Stimulated activated memory B cell treated with anti-CD40 and anti-IgM and Interleukin-4, amounts not matched to agents 10 μg/mL and 1 μg/mL and 100 μg/mL, for 72 hours (primary cell): Measurements from ENCODE around the gene DRD2.

Experiments
- ATAC-seq: fragments of 150-1000 bp; cut with Tn5 transposase; 2 replicates; pipeline ENCODE4 v1.10.0; 2021
- H3K27ac Mint-ChIP-seq: one replicate; pipeline ENCODE4 v1.8.0; 2022; ENCODE audit warnings: mild to moderate bottlenecking, mixed read lengths
- H3K27me3 Mint-ChIP-seq: one replicate; pipeline ENCODE4 v1.8.0; 2022; ENCODE audit warnings: mixed read lengths
- H3K36me3 Mint-ChIP-seq: one replicate; pipeline ENCODE4 v1.8.0; 2022; ENCODE audit warnings: mixed read lengths
- H3K4me1 Mint-ChIP-seq: one replicate; pipeline ENCODE4 v1.8.0; 2022; ENCODE audit warnings: mixed read lengths
- H3K4me3 Mint-ChIP-seq: one replicate; pipeline ENCODE4 v1.8.0; 2022; ENCODE audit warnings: mild to moderate bottlenecking, moderate library complexity, mixed read lengths
- H3K9me3 Mint-ChIP-seq: one replicate; pipeline ENCODE4 v1.8.0; 2022; ENCODE audit warnings: mixed read lengths

Gene DRD2

DNA sequence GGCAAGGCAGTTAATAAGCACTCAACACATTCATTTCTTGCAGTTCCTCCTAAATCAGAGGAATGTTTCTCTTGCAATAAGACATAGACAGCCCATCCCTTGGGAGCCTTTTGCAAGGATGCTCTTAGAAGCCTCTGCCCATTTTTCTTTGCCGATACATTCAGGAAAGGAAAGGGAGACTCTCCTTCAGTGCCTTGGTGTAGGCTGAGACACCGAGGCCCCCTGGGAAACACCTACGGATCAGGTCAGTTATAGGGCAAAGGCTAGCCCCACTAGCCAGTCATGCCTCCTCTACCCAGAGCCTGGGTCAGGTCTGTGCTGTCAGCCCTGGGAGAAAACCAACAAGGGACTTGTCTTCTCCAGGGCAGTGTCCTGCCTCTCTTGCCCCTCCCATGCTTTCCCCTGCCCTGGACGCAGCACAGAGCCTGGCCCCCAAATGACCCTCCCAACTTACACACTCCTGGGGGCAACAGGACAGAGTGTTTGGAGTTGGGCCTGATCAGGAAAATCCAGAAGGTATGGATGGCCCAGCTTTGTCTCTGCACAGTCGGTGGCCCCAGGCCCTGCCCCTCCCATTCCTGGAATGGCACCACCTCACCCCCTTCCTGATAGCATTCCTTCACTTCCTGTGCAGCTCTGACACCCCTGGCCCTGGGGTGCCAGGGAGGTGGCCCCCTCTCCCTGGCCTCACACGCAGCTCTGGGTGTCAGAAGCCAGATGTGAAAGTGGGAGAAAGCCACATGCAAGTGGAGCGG, 69.3 kb downstream of the DRD2 start:
- no peak for ATAC-seq
- Mint-ChIP-seq H3K9me3 (no peaks in the 10 kb centered on the region), H3K4me1 (no peaks in the 10 kb centered on the region), H3K4me3 (no peak overlapping the region), H3K27me3 (peaks cover 24% of the 10 kb centered on the region), H3K27ac (no peak overlapping the region), H3K36me3 (no peaks in the 10 kb centered on the region)

DNA sequence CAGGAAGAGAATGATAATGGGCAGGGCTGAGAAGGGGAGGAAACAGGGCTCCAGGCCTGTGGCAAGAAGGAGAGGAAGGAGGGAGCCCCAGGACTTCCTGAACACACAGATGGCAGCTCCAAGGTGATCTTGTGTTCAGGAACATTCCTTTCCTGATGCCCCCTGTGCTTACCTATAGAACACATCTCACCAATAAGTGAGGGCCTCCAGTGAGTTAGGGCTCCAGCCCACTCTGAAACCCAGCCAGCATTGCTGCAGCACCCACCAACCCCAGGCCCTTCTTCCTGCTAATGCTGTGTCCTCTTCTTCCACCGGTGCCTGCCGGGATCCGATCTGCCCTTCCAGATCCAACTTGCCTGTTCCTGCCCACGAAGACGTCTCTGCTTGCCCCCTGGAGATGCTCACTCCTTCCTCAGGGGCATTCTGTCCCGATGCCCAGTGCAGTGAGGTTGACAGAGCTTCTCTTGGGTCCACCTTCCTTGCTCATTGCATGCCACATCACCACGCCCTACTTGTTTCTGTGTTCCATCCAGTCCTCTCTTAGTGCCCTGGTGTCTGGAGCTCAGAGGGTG, 70.3 kb downstream of the DRD2 start:
- H3K4me3 Mint-ChIP-seq, result no peak overlapping the region
- H3K27ac Mint-ChIP-seq, result no peak overlapping the region
- H3K9me3 Mint-ChIP-seq, result no peaks in the 10 kb centered on the region
- no peaks in the 10 kb centered on the region for H3K4me1 Mint-ChIP-seq
- no peak for ATAC-seq
- H3K27me3 Mint-ChIP-seq, result peaks cover 23% of the 10 kb centered on the region
- no peaks in the 10 kb centered on the region for H3K36me3 Mint-ChIP-seq

DNA sequence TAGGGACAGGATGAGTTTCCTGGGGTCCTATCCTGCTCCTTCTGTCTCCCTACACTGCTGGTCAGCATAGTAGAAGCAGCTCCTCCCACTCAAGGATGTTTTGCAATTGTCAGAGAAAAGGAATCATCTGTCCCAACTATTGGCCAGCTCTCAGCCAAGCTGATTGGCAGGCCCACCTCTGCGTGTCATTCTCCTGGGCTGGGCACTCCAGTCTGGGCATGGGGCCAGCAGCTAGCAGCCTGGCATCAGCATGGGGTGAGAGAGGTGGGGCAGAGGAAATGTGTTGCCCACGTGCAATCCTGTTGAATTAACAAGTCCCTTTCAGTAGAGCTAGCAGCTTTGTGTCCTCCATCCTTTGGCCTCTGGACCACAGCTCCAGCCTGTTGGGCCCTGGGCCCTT, 73.5 kb downstream of the DRD2 start:
- no peak for ATAC-seq
- no peaks in the 10 kb centered on the region for H3K36me3 Mint-ChIP-seq
- no peaks in the 10 kb centered on the region for H3K9me3 Mint-ChIP-seq
- peaks cover 6% of the 10 kb centered on the region for H3K27me3 Mint-ChIP-seq
- no peak overlapping the region for H3K4me3 Mint-ChIP-seq
- no peak overlapping the region for H3K27ac Mint-ChIP-seq
- no peaks in the 10 kb centered on the region for H3K4me1 Mint-ChIP-seq

DNA sequence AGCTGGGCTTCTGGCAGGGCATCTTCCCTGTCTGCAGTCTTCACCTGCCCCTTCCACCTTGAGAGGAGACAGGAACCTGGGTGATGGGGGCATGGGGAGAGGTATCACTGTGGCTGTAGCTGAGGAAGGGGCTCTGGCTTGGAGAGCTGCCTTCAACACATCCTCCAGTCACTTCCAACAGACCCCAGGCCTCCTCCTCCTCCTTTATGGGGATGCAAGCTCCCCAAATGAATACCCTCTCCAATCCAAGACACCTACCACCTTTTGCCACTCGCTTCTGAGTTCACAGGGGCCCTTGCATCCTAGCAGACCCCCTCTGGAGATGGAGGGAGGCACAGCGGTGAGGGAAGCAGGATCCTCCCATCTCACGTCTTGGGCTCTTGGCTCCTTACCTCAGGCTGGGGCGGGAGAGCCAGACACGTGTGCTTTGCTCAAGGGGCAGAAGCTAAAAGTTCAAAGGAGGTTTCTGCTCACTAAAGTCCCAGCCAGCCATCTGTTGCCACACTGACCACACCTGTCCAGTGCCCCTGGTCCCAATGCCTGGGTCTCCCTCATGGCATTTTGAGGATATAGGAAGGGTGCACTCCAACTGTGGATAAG, 74.5 kb downstream of the DRD2 start:
- Mint-ChIP-seq H3K4me1 (no peaks in the 10 kb centered on the region), H3K27ac (no peak overlapping the region), H3K9me3 (no peaks in the 10 kb centered on the region), H3K4me3 (no peak overlapping the region), H3K27me3 (no peaks in the 10 kb centered on the region), H3K36me3 (no peaks in the 10 kb centered on the region)
- ATAC-seq, result no peak

DNA sequence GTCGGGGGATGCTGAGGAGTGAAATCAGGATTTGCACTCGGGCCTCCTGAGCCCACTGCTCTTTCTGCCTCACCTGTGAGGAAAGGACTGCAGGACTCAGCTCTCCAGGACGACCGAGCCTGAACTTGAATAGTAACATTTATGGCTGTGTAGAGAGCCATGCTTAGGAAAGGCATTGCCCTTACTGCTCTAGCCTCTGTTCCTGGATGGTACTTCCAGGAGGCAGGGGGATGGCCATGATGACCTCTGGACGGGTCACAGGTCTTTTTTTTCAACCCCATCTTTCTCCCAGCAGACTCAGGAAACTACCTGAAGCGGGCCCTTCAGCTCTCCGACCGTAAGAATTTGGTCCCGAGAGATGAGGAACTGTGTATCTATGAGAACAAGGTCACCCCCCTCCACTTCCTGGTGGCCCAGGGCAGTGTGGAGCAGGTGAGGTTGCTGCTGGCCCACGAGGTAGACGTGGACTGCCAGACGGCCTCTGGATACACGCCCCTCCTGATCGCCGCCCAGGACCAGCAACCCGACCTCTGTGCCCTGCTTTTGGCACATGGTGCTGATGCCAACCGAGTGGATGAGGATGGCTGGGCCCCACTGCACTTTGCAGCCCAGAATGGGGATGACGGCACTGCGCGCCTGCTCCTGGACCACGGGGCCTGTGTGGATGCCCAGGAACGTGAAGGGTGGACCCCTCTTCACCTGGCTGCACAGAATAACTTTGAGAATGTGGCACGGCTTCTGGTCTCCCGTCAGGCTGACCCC, 76.3 kb downstream of the DRD2 start:
- no peak overlapping the region for H3K4me3 Mint-ChIP-seq
- no peaks in the 10 kb centered on the region for H3K9me3 Mint-ChIP-seq
- H3K36me3 Mint-ChIP-seq, result no peaks in the 10 kb centered on the region
- no peaks in the 10 kb centered on the region for H3K4me1 Mint-ChIP-seq
- H3K27me3 Mint-ChIP-seq, result no peaks in the 10 kb centered on the region
- H3K27ac Mint-ChIP-seq, result no peak overlapping the region
- ATAC-seq, result no peak

DNA sequence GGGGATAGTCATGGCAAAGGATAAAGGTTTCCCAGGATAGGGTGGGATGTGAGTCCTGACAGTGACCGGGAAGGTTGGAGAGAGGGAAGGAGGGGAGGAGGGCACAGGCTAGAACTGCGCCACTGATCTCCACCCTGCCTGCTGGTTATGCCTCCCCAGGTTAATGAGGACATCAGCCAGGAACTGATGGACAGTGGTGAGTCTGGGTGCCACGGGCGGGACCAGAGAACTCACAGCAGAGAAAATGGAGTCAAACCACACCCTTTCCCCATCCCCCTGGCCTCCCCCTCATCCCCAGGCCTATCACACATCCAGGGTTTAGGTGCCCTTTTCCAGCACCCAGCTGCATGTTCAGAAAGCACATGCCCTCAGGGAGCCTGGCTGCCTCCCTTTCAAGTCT, 77.4 kb downstream of the DRD2 start:
- no peak overlapping the region for H3K4me3 Mint-ChIP-seq
- H3K9me3 Mint-ChIP-seq, result no peaks in the 10 kb centered on the region
- no peaks in the 10 kb centered on the region for H3K36me3 Mint-ChIP-seq
- no peak overlapping the region for H3K27ac Mint-ChIP-seq
- H3K4me1 Mint-ChIP-seq, result no peaks in the 10 kb centered on the region
- H3K27me3 Mint-ChIP-seq, result no peaks in the 10 kb centered on the region
- ATAC-seq, result no peak

DNA sequence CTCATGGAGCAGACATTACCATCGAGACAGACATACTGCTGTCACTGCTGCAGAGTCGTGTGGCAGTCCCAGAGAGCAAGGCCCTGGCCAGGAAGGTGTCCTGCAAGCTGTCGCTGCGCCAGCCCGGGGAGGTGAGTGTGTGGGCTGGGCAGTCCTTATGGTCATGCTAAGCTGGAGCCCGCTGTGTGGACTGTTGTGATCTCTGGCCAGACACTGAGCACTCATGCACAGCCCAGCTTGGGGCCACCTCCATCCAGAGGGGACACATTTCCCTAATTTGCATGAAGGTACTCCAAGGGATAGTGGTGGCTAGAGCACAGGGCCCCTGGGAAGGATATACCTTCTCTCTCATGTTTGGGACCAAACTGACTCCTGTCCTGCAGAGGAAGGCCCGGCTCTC, 78.0 kb downstream of the DRD2 start:
- Mint-ChIP-seq H3K9me3 (no peaks in the 10 kb centered on the region), H3K27ac (no peak overlapping the region), H3K27me3 (no peaks in the 10 kb centered on the region), H3K4me3 (no peak overlapping the region), H3K36me3 (no peaks in the 10 kb centered on the region), H3K4me1 (no peaks in the 10 kb centered on the region)
- no peak for ATAC-seq

DNA sequence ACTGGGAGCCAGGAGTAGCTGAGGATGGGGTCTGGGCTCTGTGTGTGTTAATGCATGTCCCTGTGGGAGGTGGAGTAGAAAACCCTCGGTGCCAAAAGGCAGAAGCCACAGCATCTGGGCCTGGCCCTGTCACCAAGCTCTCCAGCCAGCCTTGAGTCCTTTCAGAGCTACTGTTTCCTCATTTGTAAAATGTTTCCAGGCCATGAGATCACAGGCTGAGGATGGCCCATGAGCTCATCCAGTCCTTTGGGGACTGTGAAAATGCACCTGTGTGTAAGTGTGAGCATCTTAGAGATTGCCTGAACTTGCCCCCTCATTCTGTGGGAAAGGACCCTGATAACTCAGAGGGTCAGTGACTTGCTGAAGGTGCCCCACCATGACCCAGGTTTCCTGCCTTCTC, 78.5 kb downstream of the DRD2 start:
- Mint-ChIP-seq H3K27me3 (no peaks in the 10 kb centered on the region), H3K27ac (no peak overlapping the region), H3K4me1 (no peaks in the 10 kb centered on the region), H3K4me3 (no peak overlapping the region), H3K9me3 (no peaks in the 10 kb centered on the region), H3K36me3 (no peaks in the 10 kb centered on the region)
- no peak for ATAC-seq

DNA sequence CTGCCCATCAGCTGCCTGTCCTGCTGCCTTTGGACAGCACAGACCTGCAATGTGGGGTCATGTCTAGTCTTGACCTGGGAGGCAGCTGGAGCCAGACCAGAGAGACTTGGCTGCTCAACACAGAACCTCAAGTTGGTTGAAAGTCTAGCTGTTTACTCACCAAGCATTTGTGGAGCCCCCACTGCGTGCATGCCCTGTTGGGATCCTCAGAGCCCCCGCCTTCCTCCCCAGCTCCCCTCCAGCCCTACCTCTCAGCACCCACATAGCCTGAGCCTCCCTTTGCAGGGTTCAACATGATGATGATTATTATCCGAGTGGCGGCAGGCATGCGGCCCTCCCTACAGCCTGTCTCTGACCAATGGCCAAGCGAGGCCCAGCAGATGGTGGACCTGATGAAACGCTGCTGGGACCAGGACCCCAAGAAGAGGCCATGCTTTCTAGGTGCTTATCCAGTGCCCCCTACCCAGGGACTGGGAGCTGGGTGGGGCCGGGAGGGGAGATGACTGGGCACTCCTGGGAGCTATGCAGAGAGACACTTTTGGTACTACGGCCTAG, 79.3 kb downstream of the DRD2 start:
- Mint-ChIP-seq H3K4me3 (no peak overlapping the region), H3K4me1 (no peaks in the 10 kb centered on the region), H3K36me3 (no peaks in the 10 kb centered on the region), H3K27ac (no peak overlapping the region), H3K27me3 (no peaks in the 10 kb centered on the region), H3K9me3 (no peaks in the 10 kb centered on the region)
- no peak for ATAC-seq

DNA sequence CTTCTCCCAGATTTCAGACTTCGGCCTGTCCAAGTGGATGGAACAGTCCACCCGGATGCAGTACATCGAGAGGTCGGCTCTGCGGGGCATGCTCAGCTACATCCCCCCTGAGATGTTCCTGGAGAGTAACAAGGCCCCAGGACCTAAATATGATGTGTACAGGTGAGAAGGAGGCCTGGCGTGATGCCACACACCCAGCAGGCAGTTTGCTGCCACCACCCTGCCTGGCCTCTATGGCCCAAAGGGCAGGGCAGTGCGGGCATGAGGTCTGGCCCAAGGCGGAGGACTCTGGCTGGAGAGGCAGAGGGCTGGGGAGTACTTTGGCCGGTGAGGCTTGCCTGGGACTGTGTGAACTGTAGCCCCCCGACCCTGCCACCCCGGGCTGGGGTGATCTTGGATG, 80.3 kb downstream of the DRD2 start:
- no peaks in the 10 kb centered on the region for H3K36me3 Mint-ChIP-seq
- H3K4me1 Mint-ChIP-seq, result no peaks in the 10 kb centered on the region
- no peaks in the 10 kb centered on the region for H3K27me3 Mint-ChIP-seq
- no peaks in the 10 kb centered on the region for H3K9me3 Mint-ChIP-seq
- H3K27ac Mint-ChIP-seq, result no peak overlapping the region
- H3K4me3 Mint-ChIP-seq, result no peak overlapping the region
- ATAC-seq, result no peak

DNA sequence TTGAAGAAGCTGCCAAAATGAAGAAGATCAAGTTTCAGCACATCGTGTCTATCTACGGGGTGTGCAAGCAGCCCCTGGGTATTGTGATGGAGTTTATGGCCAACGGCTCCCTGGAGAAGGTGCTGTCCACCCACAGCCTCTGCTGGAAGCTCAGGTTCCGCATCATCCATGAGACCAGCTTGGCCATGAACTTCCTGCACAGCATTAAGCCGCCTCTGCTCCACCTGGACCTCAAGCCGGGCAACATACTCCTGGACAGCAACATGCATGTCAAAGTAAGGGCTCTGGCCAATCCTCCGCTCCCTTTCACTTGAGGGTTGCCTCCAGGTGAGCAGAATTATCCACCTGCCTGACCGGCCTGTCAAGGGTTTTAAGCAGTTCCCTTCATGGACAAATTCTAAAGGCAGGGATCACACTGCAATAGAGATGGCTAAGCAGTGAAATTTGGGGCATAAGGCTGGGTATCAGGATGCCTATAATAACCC, 81.7 kb downstream of the DRD2 start:
- H3K27me3 Mint-ChIP-seq, result no peaks in the 10 kb centered on the region
- H3K4me3 Mint-ChIP-seq, result no peak overlapping the region
- H3K27ac Mint-ChIP-seq, result no peak overlapping the region
- H3K9me3 Mint-ChIP-seq, result no peaks in the 10 kb centered on the region
- H3K36me3 Mint-ChIP-seq, result no peaks in the 10 kb centered on the region
- no peaks in the 10 kb centered on the region for H3K4me1 Mint-ChIP-seq
- ATAC-seq, result no peak

DNA sequence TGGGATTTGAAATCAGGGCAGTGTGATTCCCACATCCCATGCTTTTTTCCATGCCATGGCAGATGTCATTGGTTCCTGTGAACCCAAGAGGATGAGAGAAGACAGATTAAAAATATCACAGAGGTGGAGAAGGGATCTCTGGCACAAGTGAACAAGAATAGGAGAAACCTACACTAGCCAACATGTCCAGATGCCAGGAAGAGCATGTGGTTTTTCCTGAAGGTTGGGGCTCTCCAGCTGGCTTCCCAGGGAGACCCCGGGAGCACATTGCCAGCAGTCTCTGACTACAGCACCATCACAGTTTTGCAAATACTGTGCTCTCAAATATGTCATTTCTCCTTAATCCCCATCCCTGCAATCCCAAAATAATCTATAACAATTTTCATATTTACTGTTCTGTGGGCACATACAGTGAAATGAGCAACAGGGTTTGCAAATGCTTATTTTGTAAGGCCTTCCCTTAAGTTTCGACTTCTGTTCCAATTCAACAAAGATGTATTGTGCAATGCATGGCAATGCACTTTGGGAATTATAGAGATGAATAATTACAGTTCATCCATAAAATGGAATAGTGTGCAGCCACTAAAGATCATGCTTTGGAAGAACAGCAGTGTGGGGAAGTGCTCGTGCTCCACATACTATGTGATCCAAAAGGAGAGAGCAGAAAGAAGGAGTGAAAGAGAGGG, 82.8 kb downstream of the DRD2 start:
- Mint-ChIP-seq H3K4me1 (no peaks in the 10 kb centered on the region), H3K9me3 (no peaks in the 10 kb centered on the region), H3K27ac (no peak overlapping the region), H3K27me3 (no peaks in the 10 kb centered on the region), H3K4me3 (no peak overlapping the region), H3K36me3 (no peaks in the 10 kb centered on the region)
- ATAC-seq, result no peak

DNA sequence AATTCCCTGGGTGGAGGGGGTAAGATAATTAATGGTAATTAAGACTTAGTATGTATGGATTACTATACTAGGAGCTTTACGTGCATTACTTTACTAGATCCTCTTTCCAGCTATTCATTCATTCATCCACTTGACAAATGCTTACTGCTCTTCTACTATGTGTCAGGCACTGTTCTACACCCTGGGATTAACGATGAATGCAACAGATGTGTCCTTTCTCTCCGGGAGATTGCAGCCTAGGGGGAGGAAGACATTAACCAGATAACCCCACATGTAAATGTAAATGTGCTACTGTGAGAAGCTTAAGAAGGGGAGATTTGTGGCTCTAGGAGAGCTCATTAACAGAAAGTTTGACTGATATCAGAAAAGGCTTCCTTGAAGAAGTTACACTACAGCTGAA, 85.9 kb downstream of the DRD2 start:
- H3K4me1 Mint-ChIP-seq, result no peaks in the 10 kb centered on the region
- ATAC-seq, result no peak
- no peaks in the 10 kb centered on the region for H3K9me3 Mint-ChIP-seq
- no peaks in the 10 kb centered on the region for H3K27me3 Mint-ChIP-seq
- H3K36me3 Mint-ChIP-seq, result peaks cover 14% of the 10 kb centered on the region
- H3K4me3 Mint-ChIP-seq, result no peak overlapping the region
- H3K27ac Mint-ChIP-seq, result no peak overlapping the region

DNA sequence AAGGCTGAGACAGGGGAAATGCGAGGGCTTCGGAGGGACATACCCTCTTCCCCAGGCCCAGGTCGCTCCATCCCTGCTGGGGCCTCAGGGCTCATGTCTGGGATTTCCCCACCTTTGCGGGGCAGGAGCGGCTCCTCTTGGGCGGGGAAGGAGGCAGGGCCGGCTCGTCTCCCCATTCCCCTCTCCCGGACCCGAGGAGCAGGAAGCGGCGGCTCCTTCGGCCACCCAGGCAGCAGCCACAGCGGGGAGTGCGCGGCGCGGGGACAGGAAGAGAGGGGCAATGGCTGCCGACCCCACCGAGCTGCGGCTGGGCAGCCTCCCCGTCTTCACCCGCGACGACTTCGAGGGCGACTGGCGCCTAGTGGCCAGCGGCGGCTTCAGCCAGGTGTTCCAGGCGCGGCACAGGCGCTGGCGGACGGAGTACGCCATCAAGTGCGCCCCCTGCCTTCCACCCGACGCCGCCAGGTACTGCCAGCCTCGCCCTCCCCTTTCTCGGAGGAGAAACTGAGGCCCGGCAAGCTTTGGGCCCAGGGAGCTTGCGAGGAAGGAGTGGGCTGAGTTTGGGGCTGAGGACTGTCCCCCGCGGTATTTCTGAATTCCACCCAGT, 87.5 kb downstream of the DRD2 start, which contains the start of gene ANKK1:
TSS of gene ANKK1 (plus strand) at position 175 of the 607 bp plus-strand sequence. CDS start at position 281, 106 bp downstream.
- peaks cover 14% of the 10 kb centered on the region for H3K36me3 Mint-ChIP-seq
- H3K4me1 Mint-ChIP-seq, result no peaks in the 10 kb centered on the region
- no peak for ATAC-seq
- no peak within 1 kb of the TSS for H3K4me3 Mint-ChIP-seq
- H3K27me3 Mint-ChIP-seq, result no peaks in the 10 kb centered on the region
- no peak within 1 kb of the TSS for H3K27ac Mint-ChIP-seq
- H3K9me3 Mint-ChIP-seq, result no peaks in the 10 kb centered on the region
